Cardiac septum (tissue), 1 donor: ENCODE results near the gene TUBA8. TPM values are rescaled to one million over a fixed set of nuclear protein-coding genes. Genes with fewer than 3 reads are reported as not detected.
"Not testable (repeated sequence)": the region's sequence is repeated elsewhere in the genome, so short reads cannot be mapped to it uniquely, and the experiment has no call there.

Source experiments
- DNase-seq: peaks from one replicate; pipeline ENCODE4 v3.0.0-alpha.2; 2020; ENCODE audit warnings: low spot score
- intact Hi-C: fragments of 100-400 bp; cut with DNase I; formaldehyde crosslinking; loops from one replicate; pipeline ENCODE4 v1.14.0; 2022
- total RNA-seq: library from RNA; stranded (reverse); fragmentation: NEBNext Ultra II Directional; extraction: Animal tissue kit (Norgen Biotek cat#: 25700); gene quantifications from one replicate; pipeline ENCODE4 v1.2.1, GENCODE V29; 2021
- donor health status: DM: no; HTN: no; CAD: no.

Gene TUBA8
- total RNA-seq, 1 donor from 2014 or later = 84.0 TPM

- no peak for DNase-seq
- intact Hi-C loops = no loop called here
Measured at GRCh38 chr22:18156878-18157713, 46.5 kb downstream of the TUBA8 start.

DNA sequence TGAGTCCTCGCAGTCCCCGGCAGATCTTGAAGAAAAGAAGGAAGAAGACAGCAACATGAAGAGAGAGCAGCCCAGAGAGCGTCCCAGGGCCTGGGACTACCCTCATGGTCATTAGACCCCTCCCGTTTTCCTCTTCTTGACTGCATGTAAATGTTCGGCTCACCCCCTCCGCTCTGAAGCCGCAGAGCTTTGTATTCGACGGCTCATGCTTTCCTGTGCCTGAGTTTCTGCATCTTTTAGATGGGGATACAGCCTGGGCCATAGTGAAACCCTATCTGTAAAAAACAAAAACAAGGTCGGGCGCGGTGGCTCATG is 47.1 kb downstream of the TUBA8 start:
- no peak for DNase-seq
- intact Hi-C loops = no loop called here

DNA sequence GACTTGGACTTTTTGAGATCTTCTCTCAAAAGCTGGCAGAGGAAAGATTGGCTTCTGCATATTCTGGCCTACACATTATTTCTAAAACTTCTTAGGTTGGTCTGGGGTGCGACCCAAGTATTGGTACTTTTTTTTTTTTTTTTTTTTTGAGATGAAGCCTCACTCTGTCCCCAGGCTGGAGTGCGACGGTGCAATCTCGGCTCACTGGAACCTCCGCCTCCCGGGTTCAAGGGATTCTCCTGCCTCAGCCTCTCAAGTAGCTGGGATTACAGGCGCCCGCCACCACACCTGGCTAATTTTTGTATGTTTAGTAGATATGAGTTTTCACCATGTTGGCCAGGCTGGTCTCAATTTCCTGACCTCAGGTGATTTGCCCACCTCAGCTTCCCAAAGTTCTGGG is 50.0 kb downstream of the TUBA8 start:
- DNase-seq, intact Hi-C loops: not testable (repeated sequence)

GRCh38 chr22:18163843-18164242 is 53.2 kb downstream of the TUBA8 start:
- DNase-seq, intact Hi-C loops: not testable (repeated sequence)

GRCh38 chr22:18164584-18164983 is 54.0 kb downstream of the TUBA8 start:
- DNase-seq, intact Hi-C loops: not testable (repeated sequence)

GRCh38 chr22:18165356-18165755 is 54.7 kb downstream of the TUBA8 start:
- DNase-seq, intact Hi-C loops: not testable (repeated sequence)

DNA sequence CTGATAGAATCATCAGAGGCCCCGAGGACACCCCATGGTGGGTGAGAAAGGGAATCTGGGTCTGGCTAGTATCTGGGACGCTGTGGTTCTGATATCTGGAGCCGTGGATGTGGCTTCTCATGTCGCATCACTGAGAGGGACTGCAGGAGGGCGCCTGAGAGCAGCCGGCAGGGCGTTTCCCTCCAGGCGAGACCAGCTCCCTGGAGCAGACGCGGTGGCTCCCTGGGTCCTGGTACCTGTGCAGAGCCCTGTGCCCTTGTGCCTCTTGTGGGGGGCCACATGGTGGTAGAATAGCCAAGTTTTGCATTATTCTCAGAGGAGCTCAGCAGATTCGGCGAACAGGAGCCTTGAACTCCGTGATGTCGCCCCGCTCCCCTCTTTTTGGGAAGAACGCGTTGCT is 59.7 kb downstream of the TUBA8 start:
- intact Hi-C loops = not testable (repeated sequence)
- peak; percentile 49 for DNase-seq

DNA sequence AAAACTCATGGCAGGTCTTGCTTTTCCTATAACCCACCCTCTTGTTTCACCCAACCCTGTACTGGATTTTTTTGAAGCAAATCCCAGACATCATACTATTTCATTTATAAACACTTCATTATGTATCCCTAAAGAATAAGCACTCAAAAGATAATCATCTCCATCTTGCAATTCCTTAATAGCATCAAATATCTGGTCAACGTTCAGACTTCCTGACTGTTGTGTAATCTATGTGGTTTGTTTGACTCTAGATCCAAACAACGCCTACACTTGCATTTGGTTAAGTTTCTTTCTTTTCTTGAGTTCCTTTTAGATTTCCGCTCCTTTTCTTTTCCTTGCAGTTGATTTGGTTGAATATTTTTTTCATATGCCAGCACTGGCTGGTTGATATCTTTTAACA is 61.6 kb downstream of the TUBA8 start:
- DNase-seq, intact Hi-C loops: not testable (repeated sequence)

GRCh38 chr22:18172776-18173175 is 62.2 kb downstream of the TUBA8 start:
- intact Hi-C loops = not testable (repeated sequence)
- DNase-seq = peak; percentile 46

- DNase-seq, intact Hi-C loops: not testable (repeated sequence)
Measured at GRCh38 chr22:18173441-18173840, 62.8 kb downstream of the TUBA8 start.

Other genes starting within 250 kb of the TUBA8 start
- 126 TPM for gene MICAL3, start 86.2 kb upstream of the TUBA8 start, total RNA-seq
- 24.9 TPM for gene PEX26, start 32.8 kb upstream of the TUBA8 start, total RNA-seq
- 1.4 TPM for gene USP18, start 39.4 kb downstream of the TUBA8 start, total RNA-seq